Cardiac muscle cell (in vitro differentiated cells and primary cell): ENCODE measurements around the gene PBX4. TPM values are rescaled to one million over a fixed set of nuclear protein-coding genes. Genes with fewer than 3 reads are reported as not detected.

Experiments
- DNase-seq, 2 donors: peaks; one replicate each; pipeline versions ENCODE4 v3.0.0 to v3.0.0-alpha.2; 2010 to 2017; ENCODE audit warnings: low read depth in 1 of 2, low spot score in 1 of 2
- H3K27ac ChIP-seq: fragments of 200-600 bp; sonication (generic); 2 replicates; pipeline ENCODE4 v1.5.1; 2016
- H3K27me3 ChIP-seq: fragments of 200-600 bp; sonication (generic); 2 replicates; pipeline ENCODE4 v1.6.0; 2016; ENCODE audit warnings: control low read depth
- H3K36me3 ChIP-seq: fragments of 200-600 bp; sonication (generic); 2 replicates; pipeline ENCODE4 v1.5.1; 2016; ENCODE audit warnings: control low read depth
- H3K4me1 ChIP-seq: fragments of 200-600 bp; sonication (generic); 2 replicates; pipeline ENCODE4 v1.8.1; 2017; ENCODE audit warnings: low read depth, mild to moderate bottlenecking, mixed run types
- H3K4me3 ChIP-seq: fragments of 200-600 bp; sonication (generic); 2 replicates; pipeline ENCODE4 v1.5.1; 2016; ENCODE audit warnings: mild to moderate bottlenecking
- H3K9me3 ChIP-seq: fragments of 200-600 bp; sonication (generic); 2 replicates; pipeline ENCODE4 v1.5.1; 2017; ENCODE audit warnings: low read depth, mild to moderate bottlenecking, control low read depth
- CTCF ChIP-seq: IDR thresholded peaks from 2 replicates; pipeline ENCODE4 v1.5.1; 2012; ENCODE audit warnings: low read depth, mild to moderate bottlenecking, low read length
- polyA plus RNA-seq: library from polyadenylated mRNA; unstranded; fragments of >200 nt; fragmentation: Nextera tagmentation; extraction: Ambion mirVana; gene quantifications from 2 replicates; pipeline ENCODE4 v1.2.1, GENCODE V29; 2016
- total RNA-seq: library from RNA; depleted of rRNA; stranded (reverse); fragments of >200 nt; gene quantifications from 2 replicates; pipeline ENCODE4 v1.2.3, GENCODE V29; 2016

PBX4 gene
- total and polyA plus RNA-seq, 2 experiments from 2014 or later, result 10.9 to 11.8 TPM

- Histone ChIP-seq H3K4me1 (no peaks in the 10 kb centered on the region), H3K27me3 (no peaks in the 10 kb centered on the region), H3K27ac (no peak overlapping the region), H3K9me3 (no peaks in the 10 kb centered on the region), H3K36me3 (no peaks in the 10 kb centered on the region), H3K4me3 (no peak overlapping the region)
- no peak for DNase-seq
- TF ChIP-seq CTCF, result no peak
Measured at GRCh38 chr19:19584356-19584755, 34.1 kb downstream of the PBX4 start.

GRCh38 chr19:19582471-19582870, 36.0 kb downstream of the PBX4 start:
- H3K27ac ChIP-seq, result no peak overlapping the region
- no peak for DNase-seq
- no peaks in the 10 kb centered on the region for H3K4me1 ChIP-seq
- TF ChIP-seq CTCF, result no peak
- H3K9me3 ChIP-seq, result no peaks in the 10 kb centered on the region
- no peaks in the 10 kb centered on the region for H3K27me3 ChIP-seq
- no peak overlapping the region for H3K4me3 ChIP-seq
- H3K36me3 ChIP-seq, result no peaks in the 10 kb centered on the region

- no peak overlapping the region for H3K27ac ChIP-seq
- no peaks in the 10 kb centered on the region for H3K4me1 ChIP-seq
- no peak overlapping the region for H3K4me3 ChIP-seq
- no peaks in the 10 kb centered on the region for H3K36me3 ChIP-seq
- DNase-seq, result no peak
- H3K27me3 ChIP-seq, result no peaks in the 10 kb centered on the region
- H3K9me3 ChIP-seq, result no peaks in the 10 kb centered on the region
- TF ChIP-seq CTCF, result no peak
Measured at GRCh38 chr19:19581391-19581790, 37.1 kb downstream of the PBX4 start.

GRCh38 chr19:19580418-19580817, 38.1 kb downstream of the PBX4 start:
- H3K27me3 ChIP-seq, result no peaks in the 10 kb centered on the region
- no peaks in the 10 kb centered on the region for H3K9me3 ChIP-seq
- H3K36me3 ChIP-seq, result no peaks in the 10 kb centered on the region
- DNase-seq, result no peak
- no peak for TF ChIP-seq CTCF
- H3K4me1 ChIP-seq, result no peaks in the 10 kb centered on the region
- H3K27ac ChIP-seq, result no peak overlapping the region
- H3K4me3 ChIP-seq, result no peak overlapping the region

- Histone ChIP-seq H3K27me3 (no peaks in the 10 kb centered on the region), H3K36me3 (no peaks in the 10 kb centered on the region), H3K9me3 (no peaks in the 10 kb centered on the region), H3K4me3 (no peak overlapping the region), H3K27ac (no peak overlapping the region), H3K4me1 (no peaks in the 10 kb centered on the region)
- TF ChIP-seq CTCF, result no peak
- no peak for DNase-seq
Measured at GRCh38 chr19:19579533-19580361, 38.7 kb downstream of the PBX4 start.
